ENCODE measurements around the gene LIPF. TPM values are rescaled to one million over a fixed set of nuclear protein-coding genes. Genes with fewer than 3 reads are reported as not detected.

Gene LIPF
- total and polyA plus RNA-seq, 4 donors: not detected

- Histone ChIP-seq H3K27ac (ENCODE audit: low read depth in 1 of 2, low read length in 2 of 2) (no peak overlapping the region), H3K27me3 (ENCODE audit: control insufficient read depth in 4 of 4, insufficient read depth in 4 of 4, low read length in 3 of 4) (peaks cover 0 to 3% (median 0%) of the 10 kb centered on the region in 4 donors), H3K4me3 (ENCODE audit: low read depth in 1 of 3, low read length in 3 of 3) (no peak overlapping the region), H3K9ac (ENCODE audit: low read depth in 1 of 2, low read length in 2 of 2) (no peak overlapping the region), H3K4me1 (ENCODE audit: control insufficient read depth in 4 of 4, insufficient read depth in 4 of 4, low read length in 3 of 4) (no peaks in the 10 kb centered on the region), H3K36me3 (ENCODE audit: control insufficient read depth in 4 of 4, insufficient read depth in 3 of 4, low read depth in 1 of 4, low read length in 3 of 4) (no peaks in the 10 kb centered on the region), H3K9me3 (ENCODE audit: control insufficient read depth in 4 of 4, low read length in 3 of 4) (no peaks in the 10 kb centered on the region)
- no peak for DNase-seq (ENCODE audit: low spot score)
- TF ChIP-seq YY1 (IDR thresholded peaks at IDR 0.05): no peak
- TF ChIP-seq GABPA (IDR thresholded peaks at IDR 0.05 in 1 of 2, conservative IDR thresholded peaks at IDR 0.05 in 1 of 2): no peak
- no peak for TF ChIP-seq TAF1 (conservative IDR thresholded peaks at IDR 0.05)
- no peak for TF ChIP-seq SP1 (IDR thresholded peaks at IDR 0.05)
- TF ChIP-seq FOXA2 (IDR thresholded peaks at IDR 0.05): no peak
- TF ChIP-seq, protein P1, sequence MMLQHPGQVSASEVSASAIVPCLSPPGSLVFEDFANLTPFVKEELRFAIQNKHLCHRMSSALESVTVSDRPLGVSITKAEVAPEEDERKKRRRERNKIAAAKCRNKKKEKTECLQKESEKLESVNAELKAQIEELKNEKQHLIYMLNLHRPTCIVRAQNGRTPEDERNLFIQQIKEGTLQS (IDR thresholded peaks at IDR 0.05): no peak
- no peak for TF ChIP-seq JUND (IDR thresholded peaks at IDR 0.05)
- whole genome bisulfite sequencing: 88% methylated on average over 4 of the region's 4 CpGs
Measured at GRCh38 chr10:88721392-88721791, 57.1 kb downstream of the LIPF start.

DNA sequence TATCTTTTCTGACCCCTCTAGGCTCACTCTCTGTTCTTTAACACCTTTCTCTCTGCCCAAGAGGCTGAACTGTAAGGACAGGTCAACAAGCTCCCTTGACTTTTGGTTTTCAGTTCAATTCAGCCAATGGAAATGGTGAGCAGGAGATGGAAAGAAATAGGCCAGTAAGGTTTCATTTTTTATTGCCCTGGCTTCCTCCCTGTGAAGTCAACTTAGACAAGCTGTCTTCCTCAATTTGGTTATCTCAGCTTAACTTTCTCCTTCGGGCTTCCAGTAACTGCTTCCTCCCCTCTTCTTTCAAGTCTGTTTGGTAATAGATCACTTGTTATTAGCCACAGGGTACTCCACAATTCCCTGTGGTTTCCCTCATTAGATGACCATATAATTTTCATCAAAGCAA is 61.6 kb downstream of the LIPF start:
- Histone ChIP-seq H3K27me3 (ENCODE audit: control insufficient read depth in 4 of 4, insufficient read depth in 4 of 4, low read length in 3 of 4) (peaks cover 0 to 2% (median 0%) of the 10 kb centered on the region in 4 donors), H3K4me1 (ENCODE audit: control insufficient read depth in 4 of 4, insufficient read depth in 4 of 4, low read length in 3 of 4) (no peaks in the 10 kb centered on the region), H3K4me3 (ENCODE audit: low read depth in 1 of 3, low read length in 3 of 3) (no peak overlapping the region), H3K9me3 (ENCODE audit: control insufficient read depth in 4 of 4, low read length in 3 of 4) (no peaks in the 10 kb centered on the region), H3K9ac (ENCODE audit: low read depth in 1 of 2, low read length in 2 of 2) (no peak overlapping the region), H3K27ac (ENCODE audit: low read depth in 1 of 2, low read length in 2 of 2) (no peak overlapping the region), H3K36me3 (ENCODE audit: control insufficient read depth in 4 of 4, insufficient read depth in 3 of 4, low read depth in 1 of 4, low read length in 3 of 4) (no peaks in the 10 kb centered on the region)
- no peak for TF ChIP-seq JUND (IDR thresholded peaks at IDR 0.05)
- TF ChIP-seq EGR1 (IDR thresholded peaks at IDR 0.05; ENCODE audit: low read depth in 2 of 2): no peak
- TF ChIP-seq YY1 (IDR thresholded peaks at IDR 0.05): no peak
- TF ChIP-seq TAF1 (conservative IDR thresholded peaks at IDR 0.05): no peak
- TF ChIP-seq HNF4G (IDR thresholded peaks at IDR 0.05): no peak
- TF ChIP-seq HNF4A (conservative IDR thresholded peaks at IDR 0.05): no peak
- no peak for TF ChIP-seq RAD21 (IDR thresholded peaks at IDR 0.05)
- no peak for TF ChIP-seq GABPA (IDR thresholded peaks at IDR 0.05 in 1 of 2, conservative IDR thresholded peaks at IDR 0.05 in 1 of 2)
- no peak for TF ChIP-seq SP1 (IDR thresholded peaks at IDR 0.05)
- TF ChIP-seq, protein P2, sequence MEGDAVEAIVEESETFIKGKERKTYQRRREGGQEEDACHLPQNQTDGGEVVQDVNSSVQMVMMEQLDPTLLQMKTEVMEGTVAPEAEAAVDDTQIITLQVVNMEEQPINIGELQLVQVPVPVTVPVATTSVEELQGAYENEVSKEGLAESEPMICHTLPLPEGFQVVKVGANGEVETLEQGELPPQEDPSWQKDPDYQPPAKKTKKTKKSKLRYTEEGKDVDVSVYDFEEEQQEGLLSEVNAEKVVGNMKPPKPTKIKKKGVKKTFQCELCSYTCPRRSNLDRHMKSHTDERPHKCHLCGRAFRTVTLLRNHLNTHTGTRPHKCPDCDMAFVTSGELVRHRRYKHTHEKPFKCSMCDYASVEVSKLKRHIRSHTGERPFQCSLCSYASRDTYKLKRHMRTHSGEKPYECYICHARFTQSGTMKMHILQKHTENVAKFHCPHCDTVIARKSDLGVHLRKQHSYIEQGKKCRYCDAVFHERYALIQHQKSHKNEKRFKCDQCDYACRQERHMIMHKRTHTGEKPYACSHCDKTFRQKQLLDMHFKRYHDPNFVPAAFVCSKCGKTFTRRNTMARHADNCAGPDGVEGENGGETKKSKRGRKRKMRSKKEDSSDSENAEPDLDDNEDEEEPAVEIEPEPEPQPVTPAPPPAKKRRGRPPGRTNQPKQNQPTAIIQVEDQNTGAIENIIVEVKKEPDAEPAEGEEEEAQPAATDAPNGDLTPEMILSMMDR (IDR thresholded peaks at IDR 0.05; ENCODE audit: low read depth, low read length, missing input control): no peak
- TF ChIP-seq MAX (IDR thresholded peaks at IDR 0.05): no peak
- TF ChIP-seq, protein P1 (IDR thresholded peaks at IDR 0.05): no peak
- no peak for DNase-seq (ENCODE audit: low spot score)
- WGBS: 35% methylated on average over 1 of the region's 1 CpG

DNA sequence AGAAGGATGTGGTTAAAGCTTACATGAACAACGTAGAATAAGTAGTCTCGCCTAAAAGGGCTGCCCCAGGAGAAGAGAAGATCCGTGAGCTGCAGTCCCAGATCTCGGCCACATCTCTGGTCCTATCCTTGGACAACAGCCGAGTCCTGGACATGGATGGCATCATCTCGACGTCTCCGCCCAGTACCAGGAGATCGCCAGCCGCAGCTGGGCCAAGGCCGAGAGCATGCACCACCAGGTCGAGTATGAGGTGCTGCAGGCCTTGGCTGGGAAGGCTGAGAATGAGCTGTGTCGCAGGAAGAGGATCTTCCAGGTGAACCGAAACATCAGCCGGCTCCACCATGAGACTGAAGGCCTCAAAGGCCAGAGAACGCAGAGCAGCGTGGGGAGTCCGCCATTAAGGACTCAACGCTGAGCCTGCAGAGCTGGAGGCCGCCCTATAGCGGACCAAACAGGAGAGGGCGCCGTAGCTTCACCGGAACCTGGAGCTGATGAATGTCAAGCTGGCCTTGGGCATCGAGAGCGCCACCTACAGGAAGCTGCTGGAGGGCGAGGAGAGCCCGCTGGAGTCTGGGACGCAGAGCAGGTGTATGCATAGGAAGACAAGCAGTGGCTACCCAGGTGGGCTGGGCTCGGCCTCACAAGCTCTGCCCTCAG is 64.0 kb downstream of the LIPF start:
- Histone ChIP-seq H3K9ac (ENCODE audit: low read depth in 1 of 2, low read length in 2 of 2) (no peak overlapping the region), H3K27ac (ENCODE audit: low read depth in 1 of 2, low read length in 2 of 2) (no peak overlapping the region), H3K36me3 (ENCODE audit: control insufficient read depth in 4 of 4, insufficient read depth in 3 of 4, low read depth in 1 of 4, low read length in 3 of 4) (no peaks in the 10 kb centered on the region), H3K9me3 (ENCODE audit: control insufficient read depth in 4 of 4, low read length in 3 of 4) (no peaks in the 10 kb centered on the region), H3K4me3 (ENCODE audit: low read depth in 1 of 3, low read length in 3 of 3) (no peak overlapping the region), H3K27me3 (ENCODE audit: control insufficient read depth in 4 of 4, insufficient read depth in 4 of 4, low read length in 3 of 4) (peaks cover 0 to 2% (median 0%) of the 10 kb centered on the region in 4 donors), H3K4me1 (ENCODE audit: control insufficient read depth in 4 of 4, insufficient read depth in 4 of 4, low read length in 3 of 4) (no peaks in the 10 kb centered on the region)
- DNase-seq (ENCODE audit: low spot score): no peak
- no peak for TF ChIP-seq SP1 (IDR thresholded peaks at IDR 0.05)
- peak; percentile 53 to 85 for TF ChIP-seq RAD21 (IDR thresholded peaks at IDR 0.05)
- TF ChIP-seq, protein P2 (IDR thresholded peaks at IDR 0.05; ENCODE audit: low read depth, low read length, missing input control): peak; percentile 31
- 69% methylated on average over 30 of the region's 30 CpGs for WGBS
